ENCODE data around the gene HCN4.

Gene HCN4

DNA sequence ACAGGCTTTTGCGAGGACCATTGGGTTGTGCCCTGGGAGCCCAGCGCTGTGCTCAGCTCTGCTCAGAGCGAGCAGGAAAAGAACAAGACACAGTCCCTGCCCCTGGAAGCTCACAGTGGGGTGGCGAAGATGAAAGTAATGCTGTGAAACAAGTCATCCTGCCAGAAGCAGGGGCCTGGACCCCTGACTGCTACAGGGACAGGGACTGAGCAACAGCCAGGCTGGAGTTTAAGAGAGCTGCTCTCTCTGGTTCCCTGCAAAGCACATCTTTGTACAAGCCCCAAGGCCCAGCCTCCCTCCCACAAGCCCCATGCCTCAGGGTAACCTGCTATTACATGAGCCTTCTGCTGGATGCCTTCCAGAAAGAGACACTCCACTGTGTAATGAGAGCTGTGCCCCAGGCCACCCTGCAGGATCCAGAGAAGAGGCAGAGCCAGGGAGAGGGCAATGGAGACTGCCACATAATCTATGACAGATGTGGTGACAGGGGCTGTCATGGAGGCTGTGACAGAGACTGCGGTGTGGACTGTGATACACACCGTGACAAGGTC, 7.1 kb upstream of the HCN4 start:
- TF ChIP-seq, protein P1, sequence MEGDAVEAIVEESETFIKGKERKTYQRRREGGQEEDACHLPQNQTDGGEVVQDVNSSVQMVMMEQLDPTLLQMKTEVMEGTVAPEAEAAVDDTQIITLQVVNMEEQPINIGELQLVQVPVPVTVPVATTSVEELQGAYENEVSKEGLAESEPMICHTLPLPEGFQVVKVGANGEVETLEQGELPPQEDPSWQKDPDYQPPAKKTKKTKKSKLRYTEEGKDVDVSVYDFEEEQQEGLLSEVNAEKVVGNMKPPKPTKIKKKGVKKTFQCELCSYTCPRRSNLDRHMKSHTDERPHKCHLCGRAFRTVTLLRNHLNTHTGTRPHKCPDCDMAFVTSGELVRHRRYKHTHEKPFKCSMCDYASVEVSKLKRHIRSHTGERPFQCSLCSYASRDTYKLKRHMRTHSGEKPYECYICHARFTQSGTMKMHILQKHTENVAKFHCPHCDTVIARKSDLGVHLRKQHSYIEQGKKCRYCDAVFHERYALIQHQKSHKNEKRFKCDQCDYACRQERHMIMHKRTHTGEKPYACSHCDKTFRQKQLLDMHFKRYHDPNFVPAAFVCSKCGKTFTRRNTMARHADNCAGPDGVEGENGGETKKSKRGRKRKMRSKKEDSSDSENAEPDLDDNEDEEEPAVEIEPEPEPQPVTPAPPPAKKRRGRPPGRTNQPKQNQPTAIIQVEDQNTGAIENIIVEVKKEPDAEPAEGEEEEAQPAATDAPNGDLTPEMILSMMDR (conservative IDR thresholded peaks at IDR 0.05), result no peak
- H3K27ac ChIP-seq, result no peak overlapping the region

DNA sequence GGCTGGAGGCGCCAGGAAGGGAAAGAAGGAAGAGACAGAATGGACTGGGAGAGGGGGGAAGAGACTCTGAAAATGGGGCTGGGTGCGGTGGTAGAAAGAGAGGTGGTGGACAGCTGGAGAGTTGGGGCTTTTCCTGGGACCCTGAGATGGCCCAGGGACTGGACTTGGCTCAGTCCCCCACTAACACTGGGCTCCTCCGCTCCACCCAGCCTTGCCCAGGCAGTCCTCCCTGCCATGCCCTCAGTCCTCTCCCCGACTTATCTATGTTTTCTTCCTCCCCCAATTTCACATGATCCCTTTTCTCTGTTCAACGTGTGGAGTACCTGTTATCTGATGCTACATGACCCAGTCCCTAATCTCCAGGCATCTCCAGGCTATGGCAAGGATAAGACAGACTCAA, 6.3 kb upstream of the HCN4 start:
- TF ChIP-seq, protein P1 (conservative IDR thresholded peaks at IDR 0.05), result no peak
- H3K27ac ChIP-seq, result no peak overlapping the region

DNA sequence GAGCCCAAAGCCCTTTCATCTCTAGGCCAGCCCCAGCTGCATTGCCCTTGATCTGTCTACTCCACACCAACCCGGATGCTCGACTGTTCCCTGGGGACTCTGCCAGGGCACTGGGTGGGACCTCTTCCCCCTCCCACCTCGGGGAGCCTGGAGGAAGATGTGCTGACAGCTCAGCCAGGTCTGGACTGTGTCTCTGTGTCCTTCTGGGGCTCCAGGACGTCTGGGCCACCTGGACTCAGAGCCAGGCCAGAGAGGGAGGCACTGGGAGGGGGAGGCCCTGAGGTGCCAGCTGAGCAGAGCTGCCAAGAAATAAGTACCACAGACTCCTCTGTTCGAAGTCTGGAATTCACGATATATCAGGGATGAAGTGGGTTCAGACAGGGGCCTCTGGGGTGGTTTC, 5.8 kb upstream of the HCN4 start:
- TF ChIP-seq, protein P1 (conservative IDR thresholded peaks at IDR 0.05), result no peak
- no peak overlapping the region for H3K27ac ChIP-seq

DNA sequence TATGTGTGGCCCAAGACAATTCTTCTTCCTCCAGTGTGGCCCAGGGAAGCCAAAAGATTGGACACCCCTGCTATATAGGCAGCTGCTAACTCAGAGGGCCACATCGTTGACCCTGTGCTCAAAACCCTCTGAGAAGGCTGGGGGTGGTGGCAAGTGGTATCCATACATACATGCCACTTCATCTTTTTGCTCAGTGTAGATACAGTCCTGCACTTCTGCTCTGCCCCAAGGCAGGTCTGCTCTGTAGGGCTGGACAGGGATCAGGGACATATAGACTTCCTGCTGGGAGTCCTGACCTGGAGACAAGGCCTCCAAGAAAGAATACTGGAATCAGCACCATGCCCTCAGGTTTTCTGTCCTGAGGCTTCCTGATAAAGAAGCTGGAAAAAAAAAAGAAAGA, 4.5 kb upstream of the HCN4 start:
- TF ChIP-seq, protein P1 (conservative IDR thresholded peaks at IDR 0.05), result no peak
- no peak overlapping the region for H3K27ac ChIP-seq

DNA sequence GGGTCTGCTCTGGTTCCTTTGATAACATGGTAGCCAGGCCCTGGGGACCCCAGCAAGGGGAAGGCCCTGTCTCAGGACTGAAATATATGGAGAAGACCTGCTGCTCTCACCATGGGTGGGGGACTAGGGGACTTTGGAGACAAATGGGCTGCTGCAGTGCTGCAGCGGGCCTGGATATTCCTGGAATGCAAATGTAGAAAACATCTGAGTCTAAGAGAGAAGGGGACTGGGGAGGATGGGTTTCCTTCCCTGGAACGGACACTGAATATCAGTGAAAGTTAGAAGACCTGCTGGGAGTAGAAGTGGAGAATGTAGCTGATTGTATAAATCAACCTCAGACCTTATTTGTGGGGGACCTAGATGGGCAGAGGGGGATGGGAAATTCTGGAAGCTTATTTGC, 3.1 kb upstream of the HCN4 start:
- TF ChIP-seq, protein P1 (conservative IDR thresholded peaks at IDR 0.05), result no peak
- no peak overlapping the region for H3K27ac ChIP-seq

DNA sequence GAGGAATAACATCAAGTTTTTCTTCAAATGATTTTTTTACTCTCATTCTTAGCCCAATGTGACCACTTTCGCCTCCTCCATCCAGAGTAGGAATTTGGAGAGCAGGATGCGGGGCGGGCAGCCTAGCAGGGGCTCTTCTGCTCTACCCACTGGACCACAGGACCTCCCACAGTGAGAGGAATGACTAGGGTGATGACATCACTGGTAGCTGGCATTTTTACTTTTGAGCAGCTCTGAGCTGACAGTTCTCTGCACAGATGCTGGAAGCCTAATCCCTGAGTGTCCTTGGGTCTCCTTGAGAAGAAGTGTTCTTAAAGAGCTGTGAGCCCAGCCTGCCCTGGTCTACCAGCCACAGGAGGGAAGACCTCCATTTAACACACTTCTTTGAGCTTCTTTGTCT, 1.4 kb upstream of the HCN4 start:
- TF ChIP-seq, protein P1 (conservative IDR thresholded peaks at IDR 0.05), result no peak
- no peak overlapping the region for H3K27ac ChIP-seq

DNA sequence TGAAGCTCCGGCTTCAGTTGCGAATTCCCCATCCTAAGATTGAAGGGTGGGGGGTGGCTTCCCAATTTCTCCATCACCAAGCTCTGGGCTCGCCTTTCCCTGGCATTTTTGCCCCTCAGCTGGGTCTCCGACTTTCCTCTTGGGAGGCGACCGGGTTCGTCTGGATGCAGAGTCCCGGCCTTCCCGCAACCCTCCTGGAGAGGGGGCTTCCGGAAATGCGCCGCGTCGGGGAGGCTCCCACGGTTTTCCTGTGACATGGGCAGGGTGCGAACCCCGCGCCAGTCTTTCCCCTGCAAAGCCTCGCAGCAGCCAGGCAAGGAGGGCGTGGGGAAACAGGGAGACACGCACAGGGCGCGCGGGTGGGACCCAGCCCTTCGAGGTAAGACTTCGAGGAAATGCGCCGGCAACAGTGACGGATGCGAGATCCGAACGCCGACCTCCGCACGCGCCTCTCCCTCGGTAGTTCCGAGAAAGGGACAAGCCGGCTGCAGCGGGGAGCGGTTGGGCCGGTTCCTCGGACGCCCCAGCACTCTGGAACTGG, 466 bp upstream of the HCN4 start:
- TF ChIP-seq, protein P1 (conservative IDR thresholded peaks at IDR 0.05), result no peak
- no peak overlapping the region for H3K27ac ChIP-seq
